Activated T-helper 1 cell treated with Interleukin-2 at 50 U/mL for 16 hours (primary cell): ENCODE results near the gene RABGAP1.

ENCODE experiments used
- DNase-seq: peaks from one replicate; pipeline ENCODE4 v3.0.0-alpha.2; 2020; ENCODE audit warnings: low read depth

The RABGAP1 gene

GRCh38 chr9:123008909-123009308, 68.1 kb downstream of the RABGAP1 start:
- DNase-seq = no peak

DNA sequence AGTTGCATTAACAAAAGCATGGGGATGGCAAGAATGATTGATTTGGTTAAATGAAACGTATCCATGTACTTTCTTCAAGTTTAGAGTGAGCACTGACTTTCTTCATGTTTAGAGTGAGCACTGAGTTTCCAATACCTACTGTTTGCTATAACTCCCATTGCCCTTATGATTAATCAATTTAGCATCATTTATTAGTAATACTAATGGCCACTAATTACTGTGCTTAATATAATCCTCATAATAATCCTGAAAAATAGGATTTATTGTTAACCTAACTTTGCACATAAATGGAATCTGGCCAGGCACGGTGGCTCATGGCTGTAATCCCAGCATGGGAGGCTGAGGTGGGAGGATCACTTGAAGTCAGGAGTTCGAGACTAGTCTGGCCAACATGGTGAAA, 70.6 kb downstream of the RABGAP1 start:
- DNase-seq = no peak

- DNase-seq = no peak
Measured at GRCh38 chr9:123011878-123012528, 71.2 kb downstream of the RABGAP1 start.

GRCh38 chr9:123016631-123017030, 75.8 kb downstream of the RABGAP1 start:
- no peak for DNase-seq

GRCh38 chr9:123020796-123021195, 80.0 kb downstream of the RABGAP1 start:
- DNase-seq = no peak

- DNase-seq = no peak
Measured at GRCh38 chr9:123026425-123026824, 85.6 kb downstream of the RABGAP1 start.

GRCh38 chr9:123027517-123027916, 86.7 kb downstream of the RABGAP1 start:
- DNase-seq = no peak

- DNase-seq = no peak
Measured at GRCh38 chr9:123028136-123028535, 87.3 kb downstream of the RABGAP1 start.

DNA sequence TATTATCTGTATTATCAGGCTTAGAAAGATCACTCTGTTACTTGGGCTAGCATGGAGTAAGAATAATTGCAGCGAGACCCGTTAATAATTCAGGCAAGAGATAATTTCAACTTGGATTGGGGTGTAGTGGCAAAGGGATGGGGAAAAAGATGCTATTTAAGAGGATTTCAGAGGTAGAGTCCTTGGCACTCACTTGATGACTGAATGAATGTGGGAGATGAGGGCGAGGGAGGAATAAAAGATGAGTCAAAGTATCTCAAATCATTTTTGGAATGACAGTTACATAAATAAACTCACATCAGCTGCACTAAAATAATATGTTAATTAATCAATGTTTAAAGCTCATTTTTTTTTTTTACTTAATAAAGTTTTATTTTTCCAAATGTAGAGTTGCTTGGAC, 88.2 kb downstream of the RABGAP1 start:
- no peak for DNase-seq

GRCh38 chr9:123031963-123032362, 91.1 kb downstream of the RABGAP1 start:
- no peak for DNase-seq

DNA sequence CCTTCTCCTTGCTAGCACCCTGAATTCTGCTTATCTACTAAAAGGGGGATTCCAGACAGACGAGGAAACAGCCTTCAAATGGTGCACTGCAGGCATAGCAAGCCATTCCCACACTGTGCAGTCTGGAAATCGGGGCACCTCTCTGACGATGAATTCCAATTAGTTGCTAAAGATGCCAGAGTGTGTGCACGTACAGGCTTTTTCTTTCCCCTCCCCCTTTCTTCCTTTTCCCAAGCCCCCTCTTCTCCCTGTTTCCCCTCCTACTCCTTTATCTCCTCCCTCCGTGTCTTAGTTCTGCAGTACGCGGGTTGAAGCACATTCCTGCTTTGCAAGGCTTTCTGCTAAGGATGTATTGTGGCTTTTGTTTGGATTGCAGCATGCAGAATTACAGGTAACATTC, 92.5 kb downstream of the RABGAP1 start, which contains the start of gene GPR21:
GPR21 (plus strand) TSS at position 316 of the 400 bp plus-strand sequence. CDS start 900 bp downstream, outside the sequence.
- DNase-seq = no peak

DNA sequence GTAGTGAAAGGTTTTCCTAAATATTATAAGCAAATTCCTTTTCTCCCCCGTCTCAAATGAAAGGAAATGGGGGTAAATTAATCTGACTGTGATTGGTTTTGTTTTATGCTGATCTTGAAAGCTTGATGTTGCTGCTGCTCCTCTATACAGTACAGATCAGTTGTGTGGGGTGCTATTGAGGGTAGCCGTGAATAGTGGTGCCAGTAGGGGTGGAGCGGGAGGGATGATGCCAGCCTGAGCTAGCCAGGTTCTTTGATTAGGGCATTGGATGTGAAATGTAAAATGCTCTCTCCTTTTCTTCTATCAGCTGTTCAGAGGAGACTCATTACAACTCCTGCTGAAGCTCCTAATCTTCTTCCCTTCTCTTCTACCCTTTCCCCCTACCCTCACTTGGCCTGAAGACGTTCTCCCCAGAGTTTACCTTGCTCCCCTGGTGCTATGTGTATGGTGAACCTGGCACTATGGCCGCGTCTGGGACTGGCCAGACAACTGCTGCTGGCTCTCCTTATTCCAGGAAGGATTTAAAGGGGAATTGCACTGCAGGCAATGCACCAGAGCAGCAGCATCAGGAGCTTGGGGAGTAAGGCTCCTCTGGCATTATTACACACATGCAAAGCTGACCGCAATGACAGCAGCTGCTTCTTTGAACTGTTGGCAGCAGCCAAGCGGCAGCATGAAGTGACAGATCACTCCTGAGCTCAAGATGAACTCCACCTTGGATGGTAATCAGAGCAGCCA, 93.2 kb downstream of the RABGAP1 start:
- DNase-seq = no peak

GRCh38 chr9:123034881-123035510, 94.2 kb downstream of the RABGAP1 start:
- DNase-seq = no peak

GRCh38 chr9:123035791-123036190, 95.0 kb downstream of the RABGAP1 start:
- no peak for DNase-seq

GRCh38 chr9:123036893-123037545, 96.2 kb downstream of the RABGAP1 start:
- DNase-seq = no peak

DNA sequence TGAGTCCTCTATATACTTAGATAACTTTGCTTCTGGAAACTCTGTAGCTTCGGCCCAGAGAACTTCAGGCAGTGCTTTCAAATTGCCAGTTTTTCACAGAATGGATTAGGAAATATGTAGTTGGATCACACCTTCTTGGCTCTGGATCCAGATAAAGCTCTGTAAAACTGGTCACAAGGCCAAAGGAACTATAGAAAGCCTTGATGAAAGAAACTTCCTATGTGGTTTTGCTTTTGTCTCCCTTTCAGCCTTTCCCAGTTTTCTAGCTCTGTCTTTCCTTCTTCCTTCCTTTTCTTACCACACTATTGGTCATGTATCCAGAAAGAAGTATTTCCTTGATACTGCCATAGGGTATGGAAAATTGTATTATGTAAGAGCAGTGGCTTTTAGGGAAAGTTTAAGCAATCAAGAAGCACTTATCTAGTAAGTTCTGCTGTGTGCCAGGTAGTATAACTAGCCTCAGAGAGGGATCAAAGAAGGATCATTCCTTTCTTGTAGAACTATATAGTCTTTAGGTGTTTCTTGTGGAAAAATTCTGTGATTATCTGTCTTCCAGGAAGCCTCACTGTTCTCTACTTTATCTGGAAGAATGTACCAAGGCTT, 98.9 kb downstream of the RABGAP1 start:
- DNase-seq = no peak

GRCh38 chr9:123040801-123041200, 100.0 kb downstream of the RABGAP1 start:
- no peak for DNase-seq

DNA sequence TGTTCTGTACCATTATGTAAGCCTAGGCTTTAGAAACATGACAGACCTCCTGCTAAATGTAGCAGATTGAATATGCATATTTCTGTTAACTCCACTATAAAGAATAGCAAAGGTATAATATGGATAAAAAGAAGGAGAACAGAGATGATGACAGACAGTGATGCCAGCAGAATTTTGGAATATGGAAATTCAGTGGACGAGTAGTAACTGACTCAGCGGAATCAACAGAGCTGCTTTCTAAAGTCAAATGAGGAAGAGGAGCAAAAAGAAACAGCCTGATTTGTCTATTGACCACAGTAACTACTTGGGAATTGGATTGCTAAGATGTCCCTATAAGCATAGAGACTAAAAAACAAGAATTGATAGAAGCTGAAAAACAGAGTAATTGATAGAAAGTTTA, 100.7 kb downstream of the RABGAP1 start:
- no peak for DNase-seq

GRCh38 chr9:123043081-123043939, 102.5 kb downstream of the RABGAP1 start:
- no peak for DNase-seq

GRCh38 chr9:123044586-123044985, 103.8 kb downstream of the RABGAP1 start:
- no peak for DNase-seq
